Nephron (organoid): Measurements from ENCODE around the gene GFAP.

ENCODE experiments used
- H3K27ac Mint-ChIP-seq, 3 experiments: 2 replicates each; pipeline ENCODE4 v1.8.0; 2020; ENCODE audit warnings: mixed read lengths in 3 of 3, mild to moderate bottlenecking in 2 of 3, moderate library complexity in 1 of 3
- H3K27me3 Mint-ChIP-seq: 2 replicates; pipeline ENCODE4 v1.8.0; 2021; ENCODE audit warnings: low read depth, mild to moderate bottlenecking, moderate library complexity, mixed read lengths
- H3K36me3 Mint-ChIP-seq: 2 replicates; pipeline ENCODE4 v1.8.0; 2020; ENCODE audit warnings: low read depth, mixed read lengths
- H3K4me1 Mint-ChIP-seq: 2 replicates; pipeline ENCODE4 v1.8.0; 2020; ENCODE audit warnings: mixed read lengths
- H3K4me3 Mint-ChIP-seq, 3 experiments: 2 replicates each; pipeline ENCODE4 v1.8.0; 2020; ENCODE audit warnings: mild to moderate bottlenecking in 3 of 3, mixed read lengths in 3 of 3, moderate library complexity in 2 of 3
- H3K9me3 Mint-ChIP-seq: 2 replicates; pipeline ENCODE4 v1.8.0; 2020; ENCODE audit warnings: mixed read lengths
- CTCF ChIP-seq, 3 experiments: fragments of 200-600 bp; sonication (generic); IDR thresholded peaks; one replicate each; pipeline ENCODE4 v1.5.0; 2021; ENCODE audit warnings: antibody characterized with exemption in 3 of 3; ENCODE audit not compliant: unreplicated experiment in 3 of 3

Gene GFAP

GRCh38 chr17:44898768-44899073 is 16.6 kb downstream of the GFAP start:
- peaks cover 44% of the 10 kb centered on the region for H3K4me1 Mint-ChIP-seq
- no peaks in the 10 kb centered on the region for H3K9me3 Mint-ChIP-seq
- peak overlapping the region; percentile 100 for H3K27ac Mint-ChIP-seq
- H3K36me3 Mint-ChIP-seq, result peaks cover 12% of the 10 kb centered on the region
- TF ChIP-seq CTCF (IDR thresholded peaks at IDR 0.05; ENCODE audit: unreplicated experiment in 3 of 3), result no peak
- H3K4me3 Mint-ChIP-seq, result peak overlapping the region; percentile 96 to 97 (median 96)
- no peaks in the 10 kb centered on the region for H3K27me3 Mint-ChIP-seq

GRCh38 chr17:44894642-44895041 is 20.7 kb downstream of the GFAP start:
- no peaks in the 10 kb centered on the region for H3K9me3 Mint-ChIP-seq
- peaks cover 21% of the 10 kb centered on the region for H3K36me3 Mint-ChIP-seq
- peak overlapping the region in 1 of 3 experiments; percentile 5 for H3K4me3 Mint-ChIP-seq
- no peak overlapping the region for H3K27ac Mint-ChIP-seq
- no peak for TF ChIP-seq CTCF (IDR thresholded peaks at IDR 0.05; ENCODE audit: unreplicated experiment in 3 of 3)
- H3K4me1 Mint-ChIP-seq, result peaks cover 14% of the 10 kb centered on the region
- no peaks in the 10 kb centered on the region for H3K27me3 Mint-ChIP-seq

GRCh38 chr17:44892250-44892649 is 23.1 kb downstream of the GFAP start:
- Mint-ChIP-seq H3K4me1 (no peaks in the 10 kb centered on the region), H3K36me3 (peaks cover 21% of the 10 kb centered on the region), H3K4me3 (no peak overlapping the region), H3K27ac (no peak overlapping the region), H3K9me3 (no peaks in the 10 kb centered on the region), H3K27me3 (no peaks in the 10 kb centered on the region)
- no peak for TF ChIP-seq CTCF (IDR thresholded peaks at IDR 0.05; ENCODE audit: unreplicated experiment in 3 of 3)

- H3K4me1 Mint-ChIP-seq, result peaks cover 5% of the 10 kb centered on the region
- no peaks in the 10 kb centered on the region for H3K9me3 Mint-ChIP-seq
- H3K36me3 Mint-ChIP-seq, result peaks cover 23% of the 10 kb centered on the region
- H3K27me3 Mint-ChIP-seq, result no peaks in the 10 kb centered on the region
- H3K4me3 Mint-ChIP-seq, result no peak overlapping the region
- no peak overlapping the region for H3K27ac Mint-ChIP-seq
- no peak for TF ChIP-seq CTCF (IDR thresholded peaks at IDR 0.05; ENCODE audit: unreplicated experiment in 3 of 3)
Measured at GRCh38 chr17:44889003-44889402, 26.3 kb downstream of the GFAP start.

GRCh38 chr17:44887971-44888954 is 27.0 kb downstream of the GFAP start:
- no peak overlapping the region for H3K27ac Mint-ChIP-seq
- no peaks in the 10 kb centered on the region for H3K27me3 Mint-ChIP-seq
- no peak for TF ChIP-seq CTCF (IDR thresholded peaks at IDR 0.05; ENCODE audit: unreplicated experiment in 3 of 3)
- no peak overlapping the region for H3K4me3 Mint-ChIP-seq
- peaks cover 5% of the 10 kb centered on the region for H3K4me1 Mint-ChIP-seq
- peaks cover 25% of the 10 kb centered on the region for H3K36me3 Mint-ChIP-seq
- no peaks in the 10 kb centered on the region for H3K9me3 Mint-ChIP-seq

- Mint-ChIP-seq H3K27ac (no peak overlapping the region), H3K36me3 (peaks cover 35% of the 10 kb centered on the region), H3K9me3 (no peaks in the 10 kb centered on the region), H3K27me3 (no peaks in the 10 kb centered on the region), H3K4me1 (peaks cover 5% of the 10 kb centered on the region), H3K4me3 (no peak overlapping the region)
- TF ChIP-seq CTCF (IDR thresholded peaks at IDR 0.05; ENCODE audit: unreplicated experiment in 3 of 3), result no peak
Measured at GRCh38 chr17:44887016-44887415, 28.3 kb downstream of the GFAP start.
